ENCODE results near the gene MAPKAPK2. TPM values are rescaled to one million over a fixed set of nuclear protein-coding genes. Genes with fewer than 3 reads are reported as not detected.
A peak's percentile ranks its signal among the peaks of the same experiment; 100 is the strongest.

The MAPKAPK2 gene
- total RNA-seq, 3 donors from 2014 or later = 68.4 to 75.2 (median 72.1) TPM

DNA sequence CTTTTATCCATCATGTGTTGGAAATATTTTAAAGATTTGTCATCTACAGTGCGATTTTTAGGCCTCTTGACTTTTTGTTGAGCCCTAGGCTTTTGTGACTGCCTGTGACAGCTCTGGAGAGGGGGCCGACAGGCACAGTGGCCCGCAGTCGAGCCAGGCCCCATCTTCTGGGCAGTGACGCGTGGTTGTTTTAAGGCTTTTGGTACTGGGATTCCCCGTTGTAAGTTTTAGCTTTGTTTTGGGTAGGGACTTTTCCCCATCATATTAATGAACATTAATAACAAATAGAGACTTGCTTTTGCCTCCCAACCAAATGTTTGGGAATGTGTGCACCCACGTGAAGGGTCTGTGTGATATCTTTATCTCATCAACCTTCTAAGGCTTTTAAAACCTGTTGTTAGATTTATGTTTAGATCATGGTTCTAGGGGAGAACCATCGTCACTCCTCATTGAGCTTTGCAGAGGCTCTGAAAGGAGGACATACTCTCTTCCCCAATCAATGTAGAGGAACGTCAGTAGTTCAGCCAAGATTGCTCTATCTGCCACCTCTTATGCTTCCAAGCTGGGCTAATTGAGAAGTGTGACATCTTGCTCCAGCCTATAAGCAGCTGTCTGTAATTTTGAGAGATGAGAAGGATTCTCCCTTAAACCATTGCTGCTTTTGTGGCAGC is 34.6 kb downstream of the MAPKAPK2 start:
- Histone ChIP-seq H3K36me3 (ENCODE audit: low read depth) (no peaks in the 10 kb centered on the region), H3K4me1 (ENCODE audit: low read depth) (peaks cover 26% of the 10 kb centered on the region), H3K9me3 (no peaks in the 10 kb centered on the region), H3K4me3 (no peak overlapping the region)
- DNase-seq (no peak), ATAC-seq (no peak)
- intact Hi-C loops (cut with DNase I, micrococcal nuclease) = loop anchor here in 1 of 2 donors (10.0 kb wide), 1 partner anchor 85 kb away; the partner anchor contains the start of gene DYRK3
- TF ChIP-seq, protein P1, sequence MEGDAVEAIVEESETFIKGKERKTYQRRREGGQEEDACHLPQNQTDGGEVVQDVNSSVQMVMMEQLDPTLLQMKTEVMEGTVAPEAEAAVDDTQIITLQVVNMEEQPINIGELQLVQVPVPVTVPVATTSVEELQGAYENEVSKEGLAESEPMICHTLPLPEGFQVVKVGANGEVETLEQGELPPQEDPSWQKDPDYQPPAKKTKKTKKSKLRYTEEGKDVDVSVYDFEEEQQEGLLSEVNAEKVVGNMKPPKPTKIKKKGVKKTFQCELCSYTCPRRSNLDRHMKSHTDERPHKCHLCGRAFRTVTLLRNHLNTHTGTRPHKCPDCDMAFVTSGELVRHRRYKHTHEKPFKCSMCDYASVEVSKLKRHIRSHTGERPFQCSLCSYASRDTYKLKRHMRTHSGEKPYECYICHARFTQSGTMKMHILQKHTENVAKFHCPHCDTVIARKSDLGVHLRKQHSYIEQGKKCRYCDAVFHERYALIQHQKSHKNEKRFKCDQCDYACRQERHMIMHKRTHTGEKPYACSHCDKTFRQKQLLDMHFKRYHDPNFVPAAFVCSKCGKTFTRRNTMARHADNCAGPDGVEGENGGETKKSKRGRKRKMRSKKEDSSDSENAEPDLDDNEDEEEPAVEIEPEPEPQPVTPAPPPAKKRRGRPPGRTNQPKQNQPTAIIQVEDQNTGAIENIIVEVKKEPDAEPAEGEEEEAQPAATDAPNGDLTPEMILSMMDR (IDR thresholded peaks at IDR 0.05) = no peak

DNA sequence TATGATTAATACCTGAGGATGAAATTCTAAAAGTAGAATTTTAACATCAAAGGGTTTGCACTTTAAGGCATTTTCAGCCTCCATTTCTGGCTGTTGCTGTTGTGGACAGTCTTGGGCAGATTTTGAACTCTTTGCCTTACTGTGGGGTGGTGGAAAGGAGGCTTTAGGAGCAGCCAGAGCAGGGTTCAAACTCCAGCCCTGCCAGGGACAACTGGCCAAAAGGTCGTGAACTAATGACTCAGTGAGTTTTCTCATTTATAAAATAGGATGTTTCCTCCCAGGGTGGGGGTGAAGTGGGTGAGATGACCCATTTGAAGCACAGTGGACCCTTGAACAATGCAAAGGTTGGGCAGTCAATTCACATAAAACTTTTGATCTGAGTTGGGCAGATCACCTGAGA is 36.7 kb downstream of the MAPKAPK2 start:
- no peak for DNase-seq
- Histone ChIP-seq H3K36me3 (ENCODE audit: low read depth) (no peaks in the 10 kb centered on the region), H3K4me1 (ENCODE audit: low read depth) (peaks cover 17% of the 10 kb centered on the region), H3K9me3 (no peaks in the 10 kb centered on the region), H3K4me3 (no peak overlapping the region)
- intact Hi-C loops (cut with DNase I, micrococcal nuclease) = no loop called here
- TF ChIP-seq, protein P1 (IDR thresholded peaks at IDR 0.05) = no peak
- no peak for ATAC-seq

DNA sequence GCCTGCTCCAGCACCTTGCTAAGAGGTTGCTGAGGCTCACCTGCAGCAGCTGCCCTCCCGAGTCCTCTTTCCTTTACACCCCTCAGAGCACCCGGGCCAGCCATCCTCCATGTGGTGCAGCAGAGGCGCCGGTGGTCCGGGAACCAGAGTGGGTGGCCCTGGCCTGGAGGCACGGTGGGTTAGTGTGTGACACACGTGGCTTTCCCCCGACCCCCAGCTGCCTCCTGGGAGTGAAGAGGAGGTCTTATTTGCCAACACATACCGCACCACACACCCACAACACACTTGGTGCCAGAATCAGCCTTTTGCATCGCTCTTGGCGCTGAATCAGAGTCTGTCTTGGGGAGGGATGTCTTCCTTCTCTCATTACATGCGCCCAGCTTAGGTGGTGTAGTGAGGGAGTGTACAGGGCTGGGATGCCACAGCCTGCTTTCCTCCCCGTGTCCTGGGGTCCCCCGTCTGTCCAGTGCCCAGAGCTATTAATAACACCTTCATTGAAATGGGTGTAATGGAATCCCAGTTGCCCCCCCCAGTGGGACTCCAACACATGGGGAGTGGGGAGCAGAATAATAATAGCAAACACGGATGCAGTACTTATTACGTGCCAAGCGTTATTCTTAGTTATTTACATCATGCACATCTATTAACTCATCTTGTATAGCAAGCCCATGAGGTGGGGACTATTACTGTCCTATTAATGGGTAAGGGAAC is 38.2 kb downstream of the MAPKAPK2 start:
- DNase-seq = no peak
- Histone ChIP-seq H3K36me3 (ENCODE audit: low read depth) (no peaks in the 10 kb centered on the region), H3K9me3 (no peaks in the 10 kb centered on the region), H3K4me1 (ENCODE audit: low read depth) (peaks cover 10% of the 10 kb centered on the region), H3K4me3 (no peak overlapping the region)
- ATAC-seq = no peak
- intact Hi-C loops (cut with DNase I, micrococcal nuclease) = no loop called here
- TF ChIP-seq, protein P1 (IDR thresholded peaks at IDR 0.05) = no peak

DNA sequence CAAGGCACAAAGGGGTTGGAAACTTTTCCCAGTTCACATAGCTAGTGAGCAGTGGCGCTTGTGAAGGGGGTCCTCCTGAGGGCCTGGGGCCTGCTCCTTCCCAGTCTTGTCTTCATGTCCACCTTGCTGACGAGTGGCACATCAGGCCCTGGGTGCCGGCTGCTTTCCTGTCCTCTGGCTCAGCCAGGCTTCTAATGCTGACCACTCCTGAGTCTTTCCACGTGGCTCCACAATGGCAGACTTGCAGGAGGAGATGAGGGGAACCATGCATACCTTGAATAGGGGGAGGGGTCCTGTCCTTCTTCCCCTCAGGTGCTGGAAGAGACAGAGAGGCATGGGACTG is 38.7 kb downstream of the MAPKAPK2 start:
- no peak for ATAC-seq
- H3K9me3 ChIP-seq = no peaks in the 10 kb centered on the region
- peaks cover 10% of the 10 kb centered on the region for H3K4me1 ChIP-seq (ENCODE audit: low read depth)
- DNase-seq = no peak
- TF ChIP-seq, protein P1 (IDR thresholded peaks at IDR 0.05) = no peak
- intact Hi-C loops (cut with DNase I, micrococcal nuclease) = no loop called here
- H3K36me3 ChIP-seq (ENCODE audit: low read depth) = no peaks in the 10 kb centered on the region
- H3K4me3 ChIP-seq = no peak overlapping the region

DNA sequence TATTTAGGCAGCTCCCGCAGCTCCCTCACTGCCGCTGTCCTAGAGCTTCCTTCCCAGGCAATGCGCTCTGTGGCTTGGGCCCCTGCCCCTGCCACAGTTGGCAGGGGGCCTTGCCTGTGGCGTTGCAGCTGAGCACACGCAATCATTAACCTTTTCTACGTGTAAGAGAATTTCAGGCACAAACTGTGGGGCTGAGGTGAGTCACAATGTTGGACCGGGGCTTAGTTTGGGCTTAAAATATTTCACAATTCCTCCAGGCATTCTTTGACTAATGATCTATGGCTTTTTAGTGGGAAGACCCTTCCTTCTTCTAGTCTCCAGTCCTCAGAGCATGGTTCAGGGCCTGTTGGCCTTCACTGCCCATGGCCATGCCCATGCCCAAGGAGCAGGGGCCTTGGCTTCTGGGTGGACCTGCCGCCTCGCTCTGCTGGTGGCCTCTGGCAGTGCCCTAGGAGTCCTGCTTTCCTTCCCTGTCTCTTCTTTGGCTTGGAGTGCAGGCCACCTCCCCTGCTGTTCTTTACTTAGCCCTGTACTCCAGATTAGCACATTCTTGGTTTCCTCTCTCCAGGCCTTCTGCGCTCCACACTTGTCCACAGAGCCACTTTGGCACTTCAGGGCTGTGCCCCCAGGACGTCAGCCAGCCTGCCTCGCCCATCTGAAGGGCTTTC is 39.2 kb downstream of the MAPKAPK2 start:
- TF ChIP-seq, protein P1 (IDR thresholded peaks at IDR 0.05) = no peak
- Histone ChIP-seq H3K4me3 (no peak overlapping the region), H3K9me3 (no peaks in the 10 kb centered on the region), H3K4me1 (ENCODE audit: low read depth) (peaks cover 10% of the 10 kb centered on the region), H3K36me3 (ENCODE audit: low read depth) (no peaks in the 10 kb centered on the region)
- intact Hi-C loops (cut with DNase I, micrococcal nuclease) = no loop called here
- DNase-seq = no peak
- ATAC-seq = peak; percentile 9
